ENCODE data around the gene SLC5A2.
"Not testable (repeated sequence)": the region's sequence is repeated elsewhere in the genome, so short reads cannot be mapped to it uniquely, and the experiment has no call there.

Gene SLC5A2

DNA sequence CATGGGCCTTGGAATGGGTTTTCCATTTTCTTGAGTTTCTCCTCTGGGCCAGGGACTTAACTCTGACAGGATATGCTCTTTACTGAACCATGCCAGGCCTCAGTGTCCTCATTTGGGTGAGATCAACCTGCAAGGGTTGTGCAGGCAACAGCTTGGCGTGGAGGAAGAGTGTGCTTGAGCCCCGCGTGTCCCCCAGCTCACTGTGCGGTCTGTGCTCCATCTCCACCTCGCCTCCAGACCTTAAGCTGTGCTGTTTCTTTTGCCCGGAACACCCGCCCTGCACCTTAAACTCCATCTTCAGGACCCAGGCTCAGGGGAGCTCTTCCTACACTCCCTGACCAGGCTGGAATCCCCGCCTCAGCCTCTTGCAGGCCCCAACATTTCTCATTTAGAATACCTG lies 15.6 kb downstream of the SLC5A2 start:
- no peak for DNase-seq (ENCODE audit: low spot score)

DNA sequence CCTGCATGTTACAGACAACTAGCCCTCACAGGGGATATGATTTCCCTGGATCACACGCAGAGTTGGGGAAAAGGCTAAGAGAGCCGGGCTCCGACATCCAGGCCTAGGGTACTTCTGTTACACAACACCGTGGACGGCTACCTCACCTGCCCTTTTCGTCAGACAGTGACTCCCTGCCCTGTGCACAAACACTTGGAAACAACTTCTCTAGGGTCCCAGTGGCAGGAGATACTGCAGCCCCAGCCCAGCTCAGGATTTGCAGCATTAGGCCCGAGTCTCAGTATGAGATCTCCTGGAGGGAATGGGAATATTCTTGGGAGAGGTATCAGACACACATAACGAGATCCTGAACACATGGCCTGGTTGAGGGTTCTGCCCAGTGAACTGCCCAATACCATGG lies 17.0 kb downstream of the SLC5A2 start:
- no peak for DNase-seq (ENCODE audit: low spot score)

DNA sequence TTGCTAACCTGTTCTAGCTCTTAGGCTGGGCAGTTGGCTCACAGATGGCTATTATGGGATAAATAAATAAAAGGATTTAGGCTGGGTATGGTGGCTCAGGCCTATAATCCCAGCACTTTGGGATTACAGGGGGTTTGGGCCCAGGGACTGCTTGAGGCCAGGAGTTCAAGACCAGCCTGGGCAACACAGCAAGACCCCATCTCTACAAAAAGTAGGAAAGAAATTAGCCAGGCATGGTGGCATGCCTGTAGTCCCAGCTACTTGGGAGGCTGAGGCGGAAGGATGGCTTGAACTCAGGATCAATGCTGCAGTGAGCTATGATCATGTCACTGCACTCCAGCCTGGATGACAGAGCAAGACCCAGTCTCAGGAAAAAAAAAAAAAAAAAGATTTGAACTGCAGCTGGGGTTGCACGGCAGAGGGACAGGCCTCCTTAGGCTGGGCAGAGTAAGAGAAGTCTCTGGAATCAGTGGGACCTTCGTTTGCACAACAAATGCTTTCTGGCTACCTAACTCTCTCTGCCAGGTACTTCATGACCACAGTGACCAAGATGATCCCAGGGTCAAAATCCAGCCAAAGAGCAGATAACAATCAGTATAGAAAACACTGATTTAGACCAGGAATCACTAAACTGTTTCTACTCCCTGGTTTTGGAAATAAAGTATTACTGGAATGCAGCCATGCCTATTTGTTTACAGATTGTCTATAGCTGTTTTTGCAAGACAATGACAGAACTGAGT lies 18.5 kb downstream of the SLC5A2 start:
- no peak for DNase-seq (ENCODE audit: low spot score)

DNA sequence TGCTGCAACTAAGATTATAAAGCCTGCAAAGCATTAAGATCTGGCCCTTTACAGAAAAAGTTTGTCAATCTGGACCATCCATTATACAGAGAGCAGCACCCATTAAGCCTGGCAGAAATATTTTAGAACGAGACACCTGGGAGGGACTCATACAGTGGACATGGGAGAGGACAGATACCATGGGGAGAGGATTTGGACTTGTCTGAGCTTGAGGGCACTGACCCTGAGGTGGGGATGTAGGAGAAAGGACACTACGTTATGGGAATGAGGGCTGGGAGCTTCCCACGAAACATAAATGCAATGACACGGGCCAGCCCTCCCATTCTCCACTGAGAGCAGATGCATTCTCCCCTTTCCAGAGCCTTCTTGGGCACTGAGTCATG lies 19.0 kb downstream of the SLC5A2 start:
- DNase-seq (ENCODE audit: low spot score) = no peak

DNA sequence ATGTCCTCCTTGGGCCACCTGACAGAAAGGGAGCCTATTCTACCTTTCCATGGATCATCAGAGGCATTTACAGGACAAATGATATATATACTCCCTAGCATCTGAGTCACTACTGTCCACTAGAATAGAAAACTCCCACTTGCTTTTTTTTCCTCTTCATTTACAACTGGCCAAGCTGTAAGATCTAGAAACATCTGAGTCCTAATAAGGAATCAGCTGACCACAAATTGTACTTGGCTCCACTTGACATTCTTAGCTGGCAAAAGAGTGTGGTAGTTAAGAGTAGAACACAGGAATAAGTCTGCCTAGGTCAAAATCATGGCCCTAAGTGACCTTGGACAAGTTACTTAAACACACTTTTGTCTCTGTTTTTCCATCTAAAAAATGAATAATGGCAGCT lies 20.1 kb downstream of the SLC5A2 start:
- no peak for DNase-seq (ENCODE audit: low spot score)

DNA sequence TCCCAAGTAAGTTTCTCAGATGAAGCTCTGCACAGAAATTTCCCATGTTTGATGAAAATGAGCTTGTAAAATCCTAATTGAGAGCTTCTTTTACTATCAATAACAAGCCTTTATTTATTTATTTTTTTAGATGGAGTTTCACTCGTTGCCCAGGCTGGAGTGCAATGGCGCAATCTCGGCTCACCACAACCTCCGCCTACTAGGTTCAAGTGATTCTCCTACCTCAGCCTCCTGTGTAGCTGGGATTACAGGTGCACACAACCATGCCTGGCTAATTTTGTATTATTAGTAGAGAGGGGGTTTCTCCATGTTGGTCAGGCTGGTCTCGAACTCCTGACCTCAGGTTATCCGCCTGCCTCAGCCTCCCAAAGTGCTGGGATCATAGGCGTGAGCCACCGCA lies 20.6 kb downstream of the SLC5A2 start:
- not testable (repeated sequence) for DNase-seq (ENCODE audit: low spot score)

DNA sequence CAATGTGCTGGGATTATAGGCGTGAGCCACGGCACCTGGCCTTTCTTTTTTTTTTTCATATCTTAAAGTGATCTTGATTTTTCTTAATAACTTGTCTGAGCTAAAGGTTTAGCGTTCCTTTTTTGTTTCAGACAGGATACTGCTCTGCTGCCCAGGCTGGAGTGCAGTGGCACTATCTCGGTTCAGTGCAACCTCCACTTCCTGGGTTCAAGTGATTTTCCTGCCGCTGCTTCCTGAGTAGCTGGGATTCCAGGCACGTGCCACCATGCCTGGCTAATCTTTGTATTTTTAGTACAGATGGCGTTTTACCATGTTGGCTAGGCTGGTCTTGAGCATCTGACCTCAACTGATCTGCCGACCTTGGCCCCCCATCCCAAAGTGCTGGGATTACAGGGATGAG lies 21.2 kb downstream of the SLC5A2 start:
- DNase-seq (ENCODE audit: low spot score) = no peak

DNA sequence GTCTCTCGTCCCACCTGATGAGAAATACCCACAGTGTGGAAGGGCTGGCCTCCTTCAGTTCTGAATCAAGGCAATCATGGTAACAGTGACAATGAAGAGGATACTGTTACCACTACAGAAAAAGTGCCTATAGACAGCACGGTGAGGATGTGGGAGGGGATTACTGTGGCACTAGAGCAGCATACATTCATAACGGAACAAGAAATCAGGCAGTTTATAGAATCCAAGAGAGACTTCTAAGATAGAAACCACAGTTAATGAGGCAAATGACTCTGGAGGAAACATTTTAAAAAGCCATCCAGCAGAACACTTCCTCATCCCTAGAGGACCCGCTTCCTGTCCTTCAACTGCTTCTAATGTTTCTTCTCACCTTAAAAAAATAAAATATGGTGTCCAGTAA lies 22.6 kb downstream of the SLC5A2 start:
- DNase-seq (ENCODE audit: low spot score) = no peak

DNA sequence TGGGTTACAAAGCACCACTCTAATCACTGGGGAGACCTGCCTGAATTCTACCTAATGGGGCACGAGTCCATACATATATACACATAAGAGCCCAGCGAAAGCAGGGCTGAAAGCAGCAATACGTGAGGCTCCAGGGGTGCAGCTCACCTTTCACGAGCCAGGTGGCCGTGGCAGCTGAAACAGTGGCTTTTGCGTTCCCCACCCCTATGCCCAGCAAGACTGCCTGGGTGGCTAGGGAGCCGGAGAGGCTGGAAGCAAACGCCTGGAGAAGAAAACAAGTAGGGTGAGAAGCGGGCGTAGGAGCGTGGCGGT lies 24.6 kb downstream of the SLC5A2 start:
- no peak for DNase-seq (ENCODE audit: low spot score)

DNA sequence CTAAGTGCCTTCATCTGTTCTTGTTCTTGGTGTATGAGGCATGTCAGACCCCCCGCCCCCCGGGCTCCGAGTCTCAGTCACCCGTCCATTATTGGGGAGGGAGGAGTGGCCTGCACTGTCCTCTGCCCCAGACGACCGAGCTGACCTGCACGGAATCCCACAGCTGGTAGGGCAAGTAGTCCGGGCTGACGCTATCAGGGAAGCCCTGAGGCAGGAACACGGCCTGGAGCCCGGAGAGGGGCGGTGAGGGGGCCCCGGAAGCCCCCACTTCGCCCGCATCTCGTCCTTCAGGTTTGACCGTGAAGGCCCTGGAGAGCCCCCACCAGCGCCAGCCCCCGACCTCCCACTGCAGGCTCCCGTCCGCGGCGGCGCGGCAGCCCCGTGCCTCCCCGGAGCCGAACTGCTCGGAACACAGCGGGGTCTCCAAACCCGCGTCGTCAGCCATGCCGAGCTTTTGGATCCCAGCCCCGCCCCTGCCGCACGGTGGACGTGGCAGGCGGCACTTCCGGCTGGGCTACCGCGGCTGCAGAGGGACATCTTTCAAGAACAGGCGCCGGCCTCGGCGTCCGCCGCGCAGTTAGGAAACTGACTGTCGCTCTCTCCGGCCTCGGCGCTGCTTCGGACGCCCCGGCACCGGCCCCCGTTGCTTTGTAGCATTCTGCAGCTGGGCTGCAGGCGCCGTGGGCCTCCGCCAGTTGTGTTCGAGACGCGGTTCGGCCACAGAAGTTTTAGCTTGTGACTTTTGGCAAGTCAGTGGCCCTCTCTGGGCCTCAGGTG lies 25.2 kb downstream of the SLC5A2 start, which contains the start of gene RUSF1:
RUSF1 (minus strand) TSS at position 463 of the 777 bp plus-strand sequence; CDS start at position 445, 18 bp downstream.
- peak; percentile 94 for DNase-seq (ENCODE audit: low spot score)

DNA sequence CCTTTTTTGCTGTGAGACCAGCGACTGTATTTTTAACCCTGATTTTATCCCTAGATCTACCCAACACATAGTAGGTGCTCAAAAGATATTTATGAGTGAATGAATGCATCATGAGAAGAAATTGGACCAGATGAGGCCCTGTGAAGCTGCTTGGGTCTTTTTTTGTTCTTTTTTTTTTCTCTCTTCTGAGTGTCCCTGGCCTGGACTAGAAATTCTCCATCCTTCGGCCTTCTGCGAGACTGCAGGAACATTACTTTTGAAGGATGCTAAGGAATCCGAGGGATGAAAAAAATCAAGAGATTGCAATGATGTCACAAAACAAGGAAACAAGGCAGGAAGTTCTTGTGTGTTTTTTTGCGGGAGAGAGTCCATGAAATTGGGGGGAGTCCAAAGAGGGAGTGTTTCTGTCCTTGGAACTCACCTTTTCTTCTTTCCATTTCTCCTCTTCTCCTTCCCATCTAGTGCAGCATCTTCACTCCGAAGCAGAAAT lies 25.8 kb downstream of the SLC5A2 start:
- no peak for DNase-seq (ENCODE audit: low spot score)

DNA sequence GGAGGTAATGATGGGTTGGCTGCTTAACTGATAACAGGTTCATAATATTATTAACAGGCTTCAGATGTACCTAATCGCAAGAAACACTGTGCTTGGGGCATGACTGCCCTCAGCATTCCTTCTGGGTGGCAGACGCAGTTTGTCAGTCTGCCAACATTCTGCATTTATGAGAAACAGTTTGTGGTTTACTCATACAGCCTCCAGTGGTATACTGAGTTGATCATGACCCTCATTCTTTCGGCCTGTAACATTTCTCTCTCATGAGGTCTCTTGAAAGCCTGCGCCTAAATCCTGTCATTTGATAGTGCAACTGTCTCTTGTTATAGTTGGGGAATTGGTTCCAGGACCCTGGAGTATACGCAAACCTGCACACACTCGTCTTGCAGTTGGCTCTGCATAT lies 30.2 kb downstream of the SLC5A2 start:
- DNase-seq (ENCODE audit: low spot score) = no peak

DNA sequence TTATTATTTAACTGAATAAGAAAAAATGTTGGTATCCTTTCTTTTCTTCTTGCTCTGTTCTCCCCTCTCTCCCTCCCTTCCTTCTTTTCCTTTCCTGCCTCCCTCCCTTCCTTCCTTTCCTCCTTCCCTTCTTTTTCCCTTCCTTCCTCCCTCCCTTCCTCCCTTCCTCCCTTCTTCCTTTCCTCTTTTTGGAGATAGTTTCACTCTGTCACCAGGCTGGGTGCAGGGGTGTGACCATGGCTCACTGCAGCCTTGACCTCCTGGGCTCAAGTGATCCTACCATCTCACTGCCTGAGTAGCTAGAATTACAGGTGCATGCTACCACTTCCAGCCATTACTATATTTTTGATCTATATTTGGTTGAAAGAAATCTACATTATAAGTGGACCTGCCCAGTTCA lies 31.0 kb downstream of the SLC5A2 start:
- DNase-seq (ENCODE audit: low spot score) = no peak

DNA sequence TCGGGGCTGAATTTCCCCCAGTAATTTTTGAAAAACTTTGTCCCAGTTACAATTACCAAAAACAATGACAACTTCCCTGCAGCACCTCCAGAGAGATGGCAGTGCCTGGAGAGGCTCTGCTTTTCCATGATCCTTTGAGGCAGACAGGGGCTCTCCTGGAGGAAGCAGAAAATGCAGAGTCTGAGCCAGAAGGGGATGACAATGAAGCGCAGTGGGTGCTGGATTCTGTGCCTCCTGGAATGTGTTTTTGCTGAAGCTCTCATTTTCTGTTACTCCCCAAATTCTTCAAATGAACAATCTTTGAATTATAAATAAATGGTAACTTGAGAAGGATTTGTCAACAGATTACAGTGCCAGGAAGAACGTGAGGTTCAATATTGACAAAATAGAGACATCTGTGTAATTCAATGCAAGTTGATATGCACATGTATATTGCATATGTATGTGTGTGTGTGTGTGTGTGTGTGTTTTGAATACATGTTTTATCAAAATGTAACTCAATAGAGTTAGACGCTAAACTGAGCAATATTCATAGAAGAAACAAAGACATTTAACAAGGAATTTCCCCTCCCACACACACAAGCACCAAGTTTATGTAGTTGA lies 35.0 kb downstream of the SLC5A2 start:
- no peak for DNase-seq (ENCODE audit: low spot score)

DNA sequence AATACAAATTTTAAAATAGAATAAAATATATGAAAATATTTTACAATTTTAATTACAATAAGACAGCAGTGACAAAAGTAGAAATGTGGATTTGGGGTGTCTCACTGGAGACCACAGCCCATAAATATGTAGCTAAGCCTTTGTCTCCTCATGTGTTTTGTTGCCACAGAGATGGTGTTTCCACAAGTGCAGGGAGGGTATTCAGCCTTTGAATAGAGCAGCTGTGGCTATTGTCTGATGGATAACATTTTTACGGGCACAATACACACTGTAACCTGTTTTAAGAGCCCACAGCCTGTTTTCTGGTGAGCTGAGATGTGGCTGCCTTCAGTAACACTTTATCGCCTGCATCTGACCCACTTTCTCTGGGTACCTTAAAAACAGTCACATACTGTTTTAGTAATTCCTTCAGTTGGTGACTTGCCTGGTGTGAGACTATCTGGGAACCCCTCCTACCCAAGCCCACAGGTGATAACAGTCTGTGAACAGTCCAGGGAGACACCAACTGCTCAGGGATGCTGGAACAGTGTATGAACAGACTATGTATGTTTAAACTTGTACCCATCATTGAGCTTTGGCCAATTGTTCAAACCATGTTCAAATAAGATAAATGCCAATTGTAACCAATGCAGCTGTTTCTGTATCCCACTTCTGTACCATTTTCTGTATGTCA lies 37.0 kb downstream of the SLC5A2 start:
- no peak for DNase-seq (ENCODE audit: low spot score)

DNA sequence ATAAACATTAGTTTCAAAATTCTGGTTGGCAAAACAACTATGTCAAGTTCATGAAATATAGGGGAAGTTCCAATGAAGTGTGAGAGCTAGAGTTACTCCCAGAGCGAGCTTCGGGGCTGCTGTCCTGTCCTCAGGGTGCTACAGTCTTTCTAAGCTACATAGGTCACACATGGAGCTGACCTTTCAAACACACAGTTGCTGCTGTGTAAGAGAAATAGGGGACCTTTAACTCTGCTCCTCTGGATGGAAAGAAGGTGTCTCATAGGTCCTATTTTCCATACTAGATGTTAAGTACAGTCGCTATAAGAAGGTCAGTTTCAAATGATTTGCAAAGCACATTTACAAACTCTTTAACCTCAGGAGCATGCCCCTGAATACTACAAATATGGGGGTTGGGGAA lies 38.4 kb downstream of the SLC5A2 start:
- DNase-seq (ENCODE audit: low spot score) = no peak

DNA sequence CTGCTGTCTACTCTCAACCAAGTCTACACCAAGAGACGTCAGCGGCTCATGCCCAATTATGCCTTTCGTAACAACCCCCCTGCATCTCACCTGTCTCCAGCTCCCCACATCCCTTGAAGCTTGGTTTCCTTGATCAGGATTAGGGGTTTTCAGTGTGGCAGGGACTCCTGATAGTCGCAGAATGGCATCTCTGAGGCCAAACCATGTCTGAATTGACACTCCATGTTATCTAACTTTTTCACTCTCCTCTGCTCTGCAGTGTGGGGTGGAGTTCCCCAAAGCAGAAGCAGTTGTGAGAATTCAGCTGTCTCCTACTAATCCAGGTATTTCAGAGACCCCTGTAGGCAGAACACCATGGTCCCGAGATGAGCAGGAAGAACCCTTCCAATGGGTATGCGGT lies 39.1 kb downstream of the SLC5A2 start:
- no peak for DNase-seq (ENCODE audit: low spot score)

DNA sequence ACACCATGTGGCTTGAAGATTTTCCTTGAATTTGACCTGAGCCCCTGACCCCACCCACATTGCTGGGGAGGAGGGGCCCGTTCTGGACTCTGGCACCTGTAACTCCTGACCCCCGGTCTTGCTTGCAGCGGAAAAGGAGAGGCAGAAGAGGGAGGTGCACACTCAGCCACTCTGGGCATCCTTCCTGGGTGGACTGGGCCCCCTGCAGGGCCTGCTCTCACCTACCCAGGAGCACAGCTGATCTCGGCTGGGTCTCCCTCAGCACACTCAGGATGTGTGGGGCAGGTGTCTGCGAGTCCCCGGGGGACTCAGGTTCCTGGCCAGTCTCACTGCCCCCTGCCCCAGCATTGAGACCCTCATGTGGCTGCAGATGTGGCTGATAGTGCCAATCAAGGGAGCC lies 40.8 kb downstream of the SLC5A2 start:
- not testable (repeated sequence) for DNase-seq (ENCODE audit: low spot score)

DNA sequence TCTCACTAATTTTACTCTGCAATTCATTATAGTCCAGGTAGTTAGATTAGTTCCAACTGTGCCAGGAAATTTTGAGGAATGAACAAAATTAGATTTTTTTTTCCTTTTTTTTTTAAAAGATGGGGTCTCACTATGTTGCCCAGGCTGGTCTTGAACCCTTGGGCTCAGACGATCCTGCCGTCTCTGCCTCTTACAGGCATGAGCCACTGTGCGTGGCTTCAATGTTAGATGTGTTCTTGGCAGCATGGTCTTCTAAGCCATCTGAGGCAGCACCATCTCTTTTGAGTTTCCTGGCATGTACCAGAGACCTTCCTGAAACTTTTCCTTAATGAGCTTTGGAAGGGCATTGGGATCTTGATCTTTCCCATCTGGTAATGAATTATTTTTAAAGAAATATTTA lies 42.2 kb downstream of the SLC5A2 start:
- DNase-seq (ENCODE audit: low spot score) = no peak

DNA sequence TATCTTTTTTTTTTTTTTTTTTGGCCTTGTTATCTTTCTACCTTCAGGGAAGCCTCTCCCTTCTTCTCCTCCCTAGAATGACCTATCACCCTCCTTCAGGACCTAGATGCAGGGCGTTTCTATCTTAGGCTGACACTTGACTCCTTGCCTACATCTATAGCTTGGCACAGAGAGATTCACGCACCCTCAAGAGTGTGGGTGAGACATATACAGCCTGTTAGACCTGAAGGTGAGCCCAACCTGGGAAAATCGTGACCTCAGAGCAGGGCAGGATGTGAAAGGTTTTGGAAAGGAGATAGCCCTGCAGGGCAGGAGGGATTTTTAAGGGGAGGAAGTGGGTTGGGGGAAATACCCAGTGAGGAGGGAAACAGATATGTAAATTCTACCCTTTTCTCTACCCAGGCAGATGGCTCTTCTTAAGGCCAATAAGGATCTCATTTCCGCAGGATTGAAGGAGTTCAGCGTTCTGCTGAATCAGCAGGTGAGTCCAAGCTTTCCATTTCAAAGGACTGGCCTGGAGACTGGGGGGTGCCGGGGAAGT lies 44.9 kb downstream of the SLC5A2 start, which contains the start of gene AHSP:
AHSP (plus strand) TSS at position 167 of the 541 bp plus-strand sequence; CDS start at position 407, 240 bp downstream.
- no peak for DNase-seq (ENCODE audit: low spot score)

DNA sequence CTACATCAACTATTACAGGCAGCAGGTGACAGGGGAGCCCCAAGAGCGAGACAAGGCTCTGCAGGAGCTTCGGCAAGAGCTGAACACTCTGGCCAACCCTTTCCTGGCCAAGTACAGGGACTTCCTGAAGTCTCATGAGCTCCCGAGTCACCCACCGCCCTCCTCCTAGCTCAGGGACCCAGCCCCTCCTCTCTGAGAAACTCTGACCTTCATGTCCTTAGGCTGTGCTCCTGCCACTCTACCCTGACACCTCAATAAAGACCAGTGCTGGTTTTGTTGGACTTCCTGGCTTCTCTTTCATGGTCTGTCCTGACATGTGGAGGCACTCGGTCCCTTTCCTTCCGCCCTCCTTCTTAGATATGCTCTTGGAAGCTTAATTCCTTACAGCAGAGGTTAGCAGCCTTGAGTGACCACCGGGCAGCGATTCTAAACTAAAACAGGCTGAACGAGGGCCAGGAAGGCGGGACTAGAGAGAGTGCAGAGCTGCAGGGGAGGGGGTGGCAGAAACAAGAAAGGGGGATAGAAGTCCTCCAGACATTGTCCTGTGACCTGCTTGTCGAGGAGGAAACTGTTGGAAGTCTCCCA lies 45.7 kb downstream of the SLC5A2 start:
- no peak for DNase-seq (ENCODE audit: low spot score)
